Activated T-helper 2 cell treated with anti-CD3 and anti-CD28 coated beads, Interferon-gamma antibody, Interleukin-2, Interleukin-4, amounts not matched to agents 10 μg/mL and 5 μg/mL and 100 μg/mL, durations not matched to agents 14 hours and 24 hours and 36 hours (primary cell): ENCODE data around the gene CRTC2. TPM values are rescaled to one million over a fixed set of nuclear protein-coding genes. Genes with fewer than 3 reads are reported as not detected.

Experiments used
- DNase-seq: peaks from one replicate; pipeline ENCODE4 v3.0.0; 2021; ENCODE audit warnings: low spot score
- H3K27ac Mint-ChIP-seq: one replicate; pipeline ENCODE4 v1.8.0; 2021; ENCODE audit warnings: mixed read lengths
- H3K27me3 Mint-ChIP-seq: one replicate; pipeline ENCODE4 v1.8.0; 2021; ENCODE audit warnings: low read depth, mixed read lengths
- H3K36me3 Mint-ChIP-seq: one replicate; pipeline ENCODE4 v1.8.0; 2021; ENCODE audit warnings: low read depth, mixed read lengths
- H3K4me1 Mint-ChIP-seq: one replicate; pipeline ENCODE4 v1.8.0; 2021; ENCODE audit warnings: low read depth, mixed read lengths
- H3K4me3 Mint-ChIP-seq: one replicate; pipeline ENCODE4 v1.8.0; 2021; ENCODE audit warnings: low read depth, mild to moderate bottlenecking, moderate library complexity, mixed read lengths
- H3K9me3 Mint-ChIP-seq: one replicate; pipeline ENCODE4 v1.8.0; 2021; ENCODE audit warnings: mixed read lengths
- intact Hi-C: fragments of 100-400 bp; cut with micrococcal nuclease; formaldehyde crosslinking; loops from one replicate; pipeline ENCODE4 v1.15.1; 2023
- total RNA-seq: library from RNA; stranded (reverse); gene quantifications from 2 replicates; pipeline ENCODE4 v1.2.3, GENCODE V29; 2022

Gene CRTC2
- total RNA-seq, 1 donor from 2014 or later, result 71.6 TPM

GRCh38 chr1:153968000-153968363 is 9.6 kb upstream of the CRTC2 start:
- Mint-ChIP-seq H3K36me3 (peaks cover 21% of the 10 kb centered on the region), H3K4me1 (peaks cover 46% of the 10 kb centered on the region), H3K9me3 (no peaks in the 10 kb centered on the region), H3K27me3 (no peaks in the 10 kb centered on the region), H3K27ac (peak overlapping the region; percentile 98), H3K4me3 (peak overlapping the region; percentile 86)
- no peak for DNase-seq
- intact Hi-C loops, result loop anchor here (1.0 to 10.0 kb wide), 3 partner anchors 9 to 423 kb away; partner anchors contain the start of genes CRTC2, JTB, S100A3 and S100A4

- peak; percentile 84 for DNase-seq
- H3K4me1 Mint-ChIP-seq, result peaks cover 47% of the 10 kb centered on the region
- peak within 1 kb of the TSS; percentile 86 for H3K4me3 Mint-ChIP-seq
- H3K36me3 Mint-ChIP-seq, result peaks cover 17% of the 10 kb centered on the region
- intact Hi-C loops, result loop anchor here (1.0 to 10.0 kb wide), 3 partner anchors 9 to 423 kb away; partner anchors contain the start of genes CRTC2, JTB, S100A3 and S100A4
- peak within 1 kb of the TSS; percentile 98 for H3K27ac Mint-ChIP-seq
- H3K27me3 Mint-ChIP-seq, result no peaks in the 10 kb centered on the region
- no peaks in the 10 kb centered on the region for H3K9me3 Mint-ChIP-seq
Measured at GRCh38 chr1:153967107-153967999, 8.9 kb upstream of the CRTC2 start, which contains the start of gene CREB3L4. TSS of gene CREB3L4 (plus strand) at chr1:153967902. CDS start at chr1:153968526, 624 bp downstream.

GRCh38 chr1:153963850-153964331 is 5.5 kb upstream of the CRTC2 start:
- peaks cover 53% of the 10 kb centered on the region for H3K4me1 Mint-ChIP-seq
- peaks cover 31% of the 10 kb centered on the region for H3K36me3 Mint-ChIP-seq

DNA sequence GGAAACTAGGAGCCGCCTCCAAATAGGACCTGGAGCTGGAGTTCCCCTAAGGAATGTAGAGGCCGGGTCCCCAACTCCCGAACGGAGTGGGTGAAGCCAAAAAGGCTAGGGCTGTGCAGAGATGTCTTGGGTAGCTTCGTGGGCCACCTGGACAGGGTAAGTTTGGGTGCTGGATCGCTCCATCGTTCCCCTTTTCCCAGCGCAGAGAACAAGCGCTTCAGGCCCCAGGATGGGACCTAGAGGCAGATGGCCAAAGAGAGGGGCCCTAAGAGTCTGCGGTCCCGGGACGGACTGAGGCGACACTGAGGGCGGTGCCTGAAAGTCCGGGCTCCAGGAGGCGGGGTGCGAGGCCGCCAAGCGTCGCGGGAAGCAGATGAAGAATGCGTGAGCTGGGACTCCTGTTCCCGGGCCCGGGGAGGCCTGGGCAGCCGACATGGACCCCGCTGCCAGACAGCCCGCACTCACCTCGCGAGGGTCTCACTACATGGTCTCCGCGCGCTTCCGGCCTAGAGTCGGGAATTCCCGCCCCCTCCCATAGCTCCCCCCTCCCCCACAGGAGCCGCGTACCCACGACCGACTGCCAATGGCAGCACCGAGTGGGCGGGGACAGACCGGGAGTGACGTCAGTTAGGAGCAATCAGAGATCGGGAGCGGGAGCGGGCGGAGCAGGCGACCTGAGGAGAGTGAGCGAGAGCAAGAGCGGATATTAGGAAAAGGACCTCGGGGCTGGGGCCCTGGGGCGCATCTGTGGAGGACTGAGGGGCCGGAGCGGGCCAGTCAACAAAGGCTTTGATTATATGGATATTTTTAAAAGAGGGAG is 4.8 kb upstream of the CRTC2 start, which contains the start of gene SLC39A1:
Gene SLC39A1, minus strand, starts transcription at position 508 of the 820 bp plus-strand sequence. CDS start 822 bp downstream, outside the sequence.
- peaks cover 35% of the 10 kb centered on the region for H3K36me3 Mint-ChIP-seq
- peak within 1 kb of the TSS; percentile 84 for H3K4me3 Mint-ChIP-seq
- H3K27me3 Mint-ChIP-seq, result no peaks in the 10 kb centered on the region
- H3K9me3 Mint-ChIP-seq, result no peaks in the 10 kb centered on the region
- H3K27ac Mint-ChIP-seq, result peak within 1 kb of the TSS; percentile 86
- H3K4me1 Mint-ChIP-seq, result peaks cover 49% of the 10 kb centered on the region
- DNase-seq, result peak; percentile 93
- intact Hi-C loops, result loop anchor here (2.0 to 10.0 kb wide), 2 partner anchors 14 to 418 kb away; partner anchors contain the start of genes JTB, S100A3, S100A4 and S100A5

More at GRCh38 chr1:153963850-153964331, 5.5 kb upstream of the CRTC2 start:
- Mint-ChIP-seq H3K4me3 (peak overlapping the region; percentile 84), H3K27me3 (no peaks in the 10 kb centered on the region), H3K9me3 (no peaks in the 10 kb centered on the region), H3K27ac (peak overlapping the region; percentile 86)
- DNase-seq, result no peak
- intact Hi-C loops, result loop anchor here (2.0 to 10.0 kb wide), 2 partner anchors 13 to 419 kb away; partner anchors contain the start of genes JTB, S100A3, S100A4 and S100A5

- Mint-ChIP-seq H3K4me1 (peaks cover 46% of the 10 kb centered on the region), H3K27me3 (no peaks in the 10 kb centered on the region), H3K9me3 (no peaks in the 10 kb centered on the region), H3K27ac (peak overlapping the region; percentile 86), H3K36me3 (peaks cover 38% of the 10 kb centered on the region), H3K4me3 (peak overlapping the region; percentile 84)
- intact Hi-C loops, result loop anchor here (2.0 to 10.0 kb wide), 2 partner anchors 14 to 418 kb away; partner anchors contain the start of genes JTB, S100A3, S100A4 and S100A5
- no peak for DNase-seq
Measured at GRCh38 chr1:153962088-153963029, 3.9 kb upstream of the CRTC2 start.

DNA sequence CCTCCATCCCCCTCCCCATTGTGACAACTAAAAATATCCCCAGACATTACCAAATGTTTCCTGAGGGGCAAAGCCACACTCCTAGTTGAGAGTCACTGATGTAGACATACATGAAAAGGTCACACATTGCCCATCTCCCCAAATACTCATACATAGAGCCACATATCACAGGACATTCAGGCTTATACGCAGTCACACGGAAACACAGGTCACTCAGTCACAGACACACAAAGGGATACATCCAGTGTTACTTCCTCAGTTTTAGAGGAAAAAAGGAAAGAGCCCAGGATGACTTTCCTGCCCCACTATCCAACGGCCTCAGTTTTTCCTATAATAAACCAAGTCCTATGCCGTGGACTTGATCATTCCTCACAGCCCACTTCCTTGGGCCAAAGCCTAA is 3.0 kb upstream of the CRTC2 start:
- H3K4me1 Mint-ChIP-seq, result peaks cover 50% of the 10 kb centered on the region
- peak overlapping the region; percentile 25 for H3K27ac Mint-ChIP-seq
- peak overlapping the region; percentile 54 for H3K4me3 Mint-ChIP-seq
- H3K27me3 Mint-ChIP-seq, result no peaks in the 10 kb centered on the region
- peaks cover 36% of the 10 kb centered on the region for H3K36me3 Mint-ChIP-seq
- intact Hi-C loops, result loop anchor here (10.0 kb wide), 1 partner anchor 417 kb away; the partner anchor contains the start of genes S100A3, S100A4 and S100A5
- no peaks in the 10 kb centered on the region for H3K9me3 Mint-ChIP-seq
- no peak for DNase-seq

DNA sequence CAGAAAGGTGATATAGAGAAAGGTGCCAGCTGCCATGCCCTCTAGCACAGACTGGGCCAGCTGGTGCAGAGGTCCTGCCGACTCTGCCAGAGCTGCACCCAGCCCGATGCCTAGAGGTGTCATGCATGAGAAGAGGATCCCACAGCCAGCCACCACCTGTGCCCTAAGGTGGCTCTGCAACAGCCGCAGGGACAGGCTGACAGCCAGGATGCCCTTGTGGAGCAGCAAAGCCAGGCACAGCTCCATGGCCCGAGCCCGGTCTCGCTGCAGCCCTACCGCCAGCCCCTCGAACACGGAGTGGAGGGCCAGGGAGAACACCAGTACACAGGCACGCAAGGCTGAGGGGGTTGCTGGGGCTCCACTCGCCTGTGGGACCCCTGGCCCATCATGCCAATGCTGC is 1.8 kb upstream of the CRTC2 start:
- no peak overlapping the region for H3K27ac Mint-ChIP-seq
- intact Hi-C loops, result loop anchor here (10.0 kb wide), 1 partner anchor 415 kb away; the partner anchor contains the start of genes S100A3, S100A4 and S100A5
- no peak for DNase-seq
- H3K27me3 Mint-ChIP-seq, result no peaks in the 10 kb centered on the region
- peaks cover 53% of the 10 kb centered on the region for H3K4me1 Mint-ChIP-seq
- no peak overlapping the region for H3K4me3 Mint-ChIP-seq
- no peaks in the 10 kb centered on the region for H3K9me3 Mint-ChIP-seq
- H3K36me3 Mint-ChIP-seq, result peaks cover 27% of the 10 kb centered on the region

DNA sequence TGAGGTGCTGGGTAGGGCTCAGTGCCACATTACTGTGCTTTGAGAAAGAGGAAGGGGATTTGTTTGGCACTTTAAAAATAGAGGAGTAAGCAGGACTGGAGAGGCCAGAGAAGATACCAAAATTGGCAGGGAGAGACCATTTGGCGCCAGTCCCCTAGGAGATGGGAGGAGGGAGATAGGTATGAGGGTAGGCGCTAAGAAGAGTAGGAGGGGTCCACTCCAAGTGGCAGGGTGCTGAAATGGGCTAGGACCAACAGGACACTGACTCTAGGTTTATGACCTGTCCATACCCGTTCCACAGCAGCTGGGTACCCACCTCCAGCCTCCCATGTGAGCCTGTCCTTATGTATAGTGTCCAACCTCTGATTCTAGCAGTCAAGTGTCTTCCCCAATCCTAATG is 1.0 kb upstream of the CRTC2 start:
- intact Hi-C loops, result no loop called here
- Mint-ChIP-seq H3K36me3 (peaks cover 29% of the 10 kb centered on the region), H3K27ac (peak overlapping the region; percentile 50), H3K4me1 (peaks cover 53% of the 10 kb centered on the region), H3K4me3 (no peak overlapping the region), H3K9me3 (no peaks in the 10 kb centered on the region), H3K27me3 (no peaks in the 10 kb centered on the region)
- no peak for DNase-seq

DNA sequence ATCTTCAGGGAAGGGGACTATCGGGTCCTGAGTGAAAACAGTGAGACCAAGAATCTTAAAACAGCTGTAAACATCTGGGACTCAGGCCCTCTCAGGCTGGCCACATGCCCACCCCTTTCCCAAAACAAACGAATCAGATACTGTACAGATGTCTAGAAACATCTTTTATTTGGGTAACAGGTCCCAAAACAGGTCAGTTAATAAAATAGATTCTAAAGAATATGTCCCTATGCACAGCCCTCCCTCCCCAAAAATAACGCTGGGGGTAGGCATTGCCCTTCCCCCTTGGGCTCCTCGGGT is 499 bp upstream of the CRTC2 start:
- intact Hi-C loops, result loop anchor here (1.0 kb wide), 3 partner anchors 8 to 36 kb away; partner anchors contain the start of genes CREB3L4 and DENND4B
- H3K4me3 Mint-ChIP-seq, result peak overlapping the region; percentile 97
- peak overlapping the region; percentile 94 for H3K27ac Mint-ChIP-seq
- no peak for DNase-seq
- H3K9me3 Mint-ChIP-seq, result no peaks in the 10 kb centered on the region
- H3K36me3 Mint-ChIP-seq, result peaks cover 34% of the 10 kb centered on the region
- peaks cover 53% of the 10 kb centered on the region for H3K4me1 Mint-ChIP-seq
- H3K27me3 Mint-ChIP-seq, result no peaks in the 10 kb centered on the region

DNA sequence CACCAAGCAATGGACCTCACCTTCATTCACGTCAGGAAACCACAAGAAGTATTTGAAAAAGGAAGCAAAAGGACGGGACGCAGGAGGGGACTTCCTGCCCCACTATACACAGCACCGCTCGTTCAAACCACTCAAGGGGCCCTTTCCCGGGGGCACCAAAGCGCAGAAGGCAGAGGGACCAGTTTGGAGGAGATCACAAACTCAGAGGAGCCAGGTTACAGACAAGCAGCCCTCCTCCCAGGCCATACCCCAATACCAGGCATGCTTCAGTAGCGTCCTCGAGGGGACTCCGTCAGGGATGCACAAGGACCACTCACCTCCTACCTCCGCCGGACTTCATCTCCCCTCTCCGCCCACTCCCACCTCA is 685 bp downstream of the CRTC2 start:
- no peaks in the 10 kb centered on the region for H3K27me3 Mint-ChIP-seq
- peaks cover 41% of the 10 kb centered on the region for H3K36me3 Mint-ChIP-seq
- H3K4me3 Mint-ChIP-seq, result peak overlapping the region; percentile 97
- peak overlapping the region; percentile 94 for H3K27ac Mint-ChIP-seq
- H3K4me1 Mint-ChIP-seq, result peaks cover 49% of the 10 kb centered on the region
- intact Hi-C loops, result loop anchor here (1.0 kb wide), 3 partner anchors 10 to 34 kb away; partner anchors contain the start of genes CREB3L4 and DENND4B
- no peaks in the 10 kb centered on the region for H3K9me3 Mint-ChIP-seq
- peak; percentile 39 for DNase-seq

- Mint-ChIP-seq H3K4me1 (peaks cover 44% of the 10 kb centered on the region), H3K36me3 (peaks cover 46% of the 10 kb centered on the region), H3K9me3 (no peaks in the 10 kb centered on the region), H3K27ac (peak overlapping the region; percentile 94), H3K27me3 (no peaks in the 10 kb centered on the region), H3K4me3 (peak overlapping the region; percentile 97)
- intact Hi-C loops, result no loop called here
- no peak for DNase-seq
Measured at GRCh38 chr1:153956997-153957715, 1.3 kb downstream of the CRTC2 start.
